Measurements from ENCODE around the gene RAD18.

DNA sequence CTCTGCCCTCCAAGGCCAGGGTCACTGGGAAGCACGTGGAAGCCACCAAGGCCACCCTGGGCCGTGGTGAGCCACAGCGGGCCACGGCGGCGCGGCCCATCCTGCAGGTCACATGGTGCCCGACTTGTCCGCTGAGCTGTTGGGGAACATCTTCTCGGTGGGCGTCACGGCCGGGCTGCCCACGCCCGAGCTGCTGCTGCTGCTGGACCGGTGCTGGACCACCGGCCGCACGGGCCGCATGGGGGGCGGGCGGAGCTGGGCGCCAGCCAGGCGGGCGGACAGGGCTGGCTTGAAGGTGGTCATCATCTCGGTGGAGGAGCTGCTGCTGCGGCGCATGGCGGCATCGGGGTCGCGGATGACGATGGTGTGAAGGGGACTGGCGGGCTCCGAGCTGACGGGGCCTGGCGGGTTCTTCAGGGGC lies 22.1 kb upstream of the RAD18 start:
- TF ChIP-seq CTCF (IDR thresholded peaks at IDR 0.05) (no peak), ZFX (IDR thresholded peaks at IDR 0.05; ENCODE audit: borderline replicate concordance) (no peak)
